ENCODE measurements around the gene HSD17B3. TPM values are rescaled to one million over a fixed set of nuclear protein-coding genes. Genes with fewer than 3 reads are reported as not detected.
"Not testable (repeated sequence)": the region's sequence is repeated elsewhere in the genome, so short reads cannot be mapped to it uniquely, and the experiment has no call there.

The HSD17B3 gene
- total RNA-seq, 1 donor from 2014 or later, result not detected

DNA sequence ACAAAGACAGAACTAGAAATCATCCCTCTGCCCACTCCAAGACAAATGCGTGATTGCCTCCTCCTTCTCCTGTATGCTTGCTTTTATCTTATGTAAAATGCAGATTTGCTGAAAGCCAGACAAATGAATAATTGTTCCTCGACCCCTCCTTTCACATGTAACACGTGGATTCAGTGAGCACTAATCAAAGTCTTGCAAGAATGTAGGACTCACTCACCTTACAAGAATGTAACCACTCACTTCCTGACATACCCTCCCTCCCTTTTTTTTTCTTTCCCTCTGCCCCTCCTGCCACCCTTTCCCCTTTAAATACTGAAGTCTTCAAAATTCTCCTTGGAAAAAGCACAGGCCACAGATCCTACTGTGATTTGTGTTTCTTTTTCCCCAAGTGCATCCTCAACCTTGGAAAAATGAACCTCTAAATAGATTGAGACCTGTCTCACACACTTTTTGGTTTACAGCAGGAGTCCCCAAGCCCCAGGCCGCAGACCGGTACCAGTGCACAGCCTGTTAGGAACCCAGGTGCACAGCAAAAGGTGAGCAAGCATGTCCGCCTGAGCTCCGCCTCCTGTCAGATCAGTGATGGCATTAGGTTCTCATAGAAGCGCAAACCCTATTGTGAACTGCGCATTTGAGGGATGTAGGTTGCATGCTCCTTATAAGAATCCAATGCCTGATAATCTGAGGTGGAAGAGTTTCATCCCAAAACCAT, 29.4 kb upstream of the HSD17B3 start:
- H3K36me3 ChIP-seq, result no peaks in the 10 kb centered on the region
- no peak overlapping the region for H3K27ac ChIP-seq
- DNase-seq (ENCODE audit: extremely low spot score in 2 of 2), result no peak
- intact Hi-C loops (cut with DNase I), result loop anchor here (2.0 kb wide), 1 partner anchor 333 kb away; no protein-coding TSS in a partner anchor
- H3K9me3 ChIP-seq, result no peaks in the 10 kb centered on the region
- no peak overlapping the region for H3K4me3 ChIP-seq
- no peaks in the 10 kb centered on the region for H3K27me3 ChIP-seq
- no peaks in the 10 kb centered on the region for H3K4me1 ChIP-seq
- TF ChIP-seq POLR2A (IDR thresholded peaks at IDR 0.05) (no peak), POLR2AphosphoS5 (IDR thresholded peaks at IDR 0.05; ENCODE audit: insufficient read depth in 1 of 2, low read depth in 1 of 2) (no peak)
- TF ChIP-seq, protein P1, sequence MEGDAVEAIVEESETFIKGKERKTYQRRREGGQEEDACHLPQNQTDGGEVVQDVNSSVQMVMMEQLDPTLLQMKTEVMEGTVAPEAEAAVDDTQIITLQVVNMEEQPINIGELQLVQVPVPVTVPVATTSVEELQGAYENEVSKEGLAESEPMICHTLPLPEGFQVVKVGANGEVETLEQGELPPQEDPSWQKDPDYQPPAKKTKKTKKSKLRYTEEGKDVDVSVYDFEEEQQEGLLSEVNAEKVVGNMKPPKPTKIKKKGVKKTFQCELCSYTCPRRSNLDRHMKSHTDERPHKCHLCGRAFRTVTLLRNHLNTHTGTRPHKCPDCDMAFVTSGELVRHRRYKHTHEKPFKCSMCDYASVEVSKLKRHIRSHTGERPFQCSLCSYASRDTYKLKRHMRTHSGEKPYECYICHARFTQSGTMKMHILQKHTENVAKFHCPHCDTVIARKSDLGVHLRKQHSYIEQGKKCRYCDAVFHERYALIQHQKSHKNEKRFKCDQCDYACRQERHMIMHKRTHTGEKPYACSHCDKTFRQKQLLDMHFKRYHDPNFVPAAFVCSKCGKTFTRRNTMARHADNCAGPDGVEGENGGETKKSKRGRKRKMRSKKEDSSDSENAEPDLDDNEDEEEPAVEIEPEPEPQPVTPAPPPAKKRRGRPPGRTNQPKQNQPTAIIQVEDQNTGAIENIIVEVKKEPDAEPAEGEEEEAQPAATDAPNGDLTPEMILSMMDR (IDR thresholded peaks at IDR 0.05), result no peak

DNA sequence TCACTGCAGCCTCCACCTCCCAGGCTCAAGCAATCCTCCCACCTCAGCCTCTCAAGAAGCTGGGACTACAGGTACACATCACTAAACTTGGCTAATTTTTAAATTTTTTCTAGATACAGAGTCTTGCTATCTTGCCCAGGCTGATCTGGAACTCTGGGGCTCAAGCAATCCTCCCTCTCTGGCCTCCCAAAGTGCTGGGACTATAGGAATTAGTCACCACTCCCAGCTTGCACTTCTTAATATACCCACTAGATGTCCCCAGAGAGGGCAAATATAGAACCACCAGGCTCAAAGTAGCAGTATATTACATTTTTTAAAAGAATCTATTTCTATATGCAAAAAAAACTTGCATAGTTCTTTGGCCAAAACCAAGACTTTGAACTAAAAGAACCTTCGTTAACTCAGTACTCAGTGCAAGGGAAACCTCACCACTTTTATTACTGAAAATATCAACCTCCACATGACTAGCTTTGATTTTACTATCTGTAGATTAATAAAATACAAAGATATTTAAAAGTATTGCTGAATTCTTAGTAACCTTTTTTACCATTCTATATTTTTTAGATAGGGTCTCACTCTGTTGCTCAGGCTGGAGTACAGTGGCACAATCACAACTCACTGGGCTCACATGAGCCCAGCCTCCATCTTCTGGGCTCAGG, 25.8 kb upstream of the HSD17B3 start:
- intact Hi-C loops (cut with DNase I), result no loop called here
- H3K27me3 ChIP-seq, result no peaks in the 10 kb centered on the region
- H3K27ac ChIP-seq, result no peak overlapping the region
- H3K4me3 ChIP-seq, result no peak overlapping the region
- H3K4me1 ChIP-seq, result no peaks in the 10 kb centered on the region
- TF ChIP-seq POLR2A (IDR thresholded peaks at IDR 0.05) (no peak), POLR2AphosphoS5 (IDR thresholded peaks at IDR 0.05; ENCODE audit: insufficient read depth in 1 of 2, low read depth in 1 of 2) (peak in 1 of 2 donors; percentile 18)
- TF ChIP-seq, protein P1 (IDR thresholded peaks at IDR 0.05), result peak; percentile 35 to 89 (median 86)
- H3K9me3 ChIP-seq, result no peaks in the 10 kb centered on the region
- no peaks in the 10 kb centered on the region for H3K36me3 ChIP-seq
- DNase-seq (ENCODE audit: extremely low spot score in 2 of 2), result no peak

DNA sequence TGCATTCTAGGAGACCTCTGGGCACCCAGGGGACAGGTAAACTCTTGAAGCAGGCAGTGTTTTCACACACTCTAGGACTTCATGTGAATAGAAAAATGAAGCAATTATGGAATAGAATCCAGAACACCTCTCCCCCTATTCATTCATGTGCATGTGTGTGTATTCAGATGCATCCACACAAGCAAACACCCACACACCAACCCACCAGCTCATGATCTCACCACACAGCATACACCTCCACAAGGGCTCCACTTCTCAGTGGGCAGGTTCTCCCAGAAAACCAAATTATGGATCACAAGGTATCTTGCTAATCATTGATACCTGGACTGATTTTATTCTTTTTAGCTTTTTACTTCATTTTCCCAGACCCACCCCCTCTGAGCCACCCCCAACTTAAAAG, 21.2 kb upstream of the HSD17B3 start:
- Histone ChIP-seq H3K9me3 (no peaks in the 10 kb centered on the region), H3K27me3 (no peaks in the 10 kb centered on the region), H3K4me3 (no peak overlapping the region), H3K4me1 (no peaks in the 10 kb centered on the region), H3K36me3 (no peaks in the 10 kb centered on the region), H3K27ac (no peak overlapping the region)
- intact Hi-C loops (cut with DNase I), result no loop called here
- no peak for DNase-seq (ENCODE audit: extremely low spot score in 2 of 2)
- TF ChIP-seq POLR2A (IDR thresholded peaks at IDR 0.05), result no peak
- no peak for TF ChIP-seq POLR2AphosphoS5 (IDR thresholded peaks at IDR 0.05; ENCODE audit: insufficient read depth in 1 of 2, low read depth in 1 of 2)
- TF ChIP-seq, protein P1 (IDR thresholded peaks at IDR 0.05), result no peak

DNA sequence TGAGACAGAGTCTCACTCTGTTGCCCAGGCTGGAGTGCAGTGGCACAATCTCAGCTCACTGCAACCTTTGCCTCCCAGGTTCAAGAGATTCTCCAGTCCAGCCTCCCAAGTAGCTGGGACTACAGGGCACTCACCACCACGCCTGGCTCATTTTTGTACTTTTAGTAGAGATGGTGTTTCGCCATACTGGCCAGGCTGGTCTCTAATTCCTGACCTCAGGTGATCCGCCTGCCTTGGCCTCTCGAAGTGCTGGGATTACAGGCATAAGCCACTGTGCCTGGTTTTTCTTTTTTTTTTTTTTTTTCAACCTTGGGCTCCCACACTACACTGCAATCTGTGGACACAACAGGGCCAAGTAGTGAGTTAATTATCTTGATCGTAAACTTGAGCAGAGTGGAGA, 20.8 kb upstream of the HSD17B3 start:
- H3K36me3 ChIP-seq; H3K27ac ChIP-seq; intact Hi-C loops (cut with DNase I); H3K4me1 ChIP-seq; DNase-seq (ENCODE audit: extremely low spot score in 2 of 2); H3K4me3 ChIP-seq; H3K9me3 ChIP-seq; H3K27me3 ChIP-seq: not testable (repeated sequence)

DNA sequence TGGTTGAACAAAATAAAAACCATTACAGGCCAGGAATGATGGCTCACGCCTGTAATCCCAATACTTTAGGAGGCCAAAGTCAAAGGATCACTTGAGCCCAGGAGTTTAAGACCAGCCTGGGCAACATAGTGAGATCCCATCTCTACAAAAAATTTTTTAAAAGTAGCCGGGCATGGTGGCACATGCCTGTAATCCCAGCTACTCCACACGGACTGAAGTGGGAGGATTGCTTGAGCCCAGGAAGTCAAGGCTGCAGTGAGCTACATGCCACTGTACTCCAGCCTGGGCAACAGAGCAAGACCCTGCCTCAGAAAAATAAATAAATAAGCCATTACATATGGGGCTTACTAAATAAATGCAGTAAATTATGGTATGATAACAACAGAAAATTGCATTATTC, 20.2 kb upstream of the HSD17B3 start:
- H3K27ac ChIP-seq; DNase-seq (ENCODE audit: extremely low spot score in 2 of 2); H3K9me3 ChIP-seq; H3K36me3 ChIP-seq; H3K27me3 ChIP-seq; H3K4me1 ChIP-seq; intact Hi-C loops (cut with DNase I); H3K4me3 ChIP-seq: not testable (repeated sequence)

DNA sequence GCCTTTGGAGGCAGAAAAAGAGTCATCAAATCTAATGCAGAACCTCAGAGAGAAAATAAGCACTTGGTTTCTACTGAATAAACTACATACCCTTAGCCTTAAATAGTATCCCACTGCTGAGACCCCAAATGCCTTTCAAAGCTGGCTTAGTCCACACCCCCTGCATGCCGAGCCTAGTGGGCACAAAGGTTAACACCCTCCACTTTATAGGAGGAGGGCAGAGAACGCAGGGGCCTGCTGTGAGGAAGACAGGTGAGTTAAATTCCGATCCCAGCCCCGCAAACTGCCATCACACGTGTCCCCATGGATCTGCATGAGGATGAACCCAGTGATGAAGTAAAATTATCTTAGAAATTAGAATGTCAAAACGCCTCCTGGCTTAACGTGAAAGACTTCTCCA, 19.5 kb upstream of the HSD17B3 start:
- H3K27me3 ChIP-seq, result no peaks in the 10 kb centered on the region
- H3K36me3 ChIP-seq, result no peaks in the 10 kb centered on the region
- no peaks in the 10 kb centered on the region for H3K9me3 ChIP-seq
- no peak overlapping the region for H3K4me3 ChIP-seq
- H3K27ac ChIP-seq, result no peak overlapping the region
- H3K4me1 ChIP-seq, result no peaks in the 10 kb centered on the region
- TF ChIP-seq, protein P1 (IDR thresholded peaks at IDR 0.05), result no peak
- TF ChIP-seq POLR2A (IDR thresholded peaks at IDR 0.05) (no peak), POLR2AphosphoS5 (IDR thresholded peaks at IDR 0.05; ENCODE audit: insufficient read depth in 1 of 2, low read depth in 1 of 2) (no peak)
- intact Hi-C loops (cut with DNase I), result no loop called here
- DNase-seq (ENCODE audit: extremely low spot score in 2 of 2), result no peak

Measured in vagina (tissue), 2 donors.